Mucosa of stomach (tissue), 1 donor: ENCODE measurements around the gene FAM43A.

ENCODE experiments used
- H3K27me3 ChIP-seq: one replicate; pipeline ENCODE4 v1.7.0; 2013; ENCODE audit warnings: mild to moderate bottlenecking, low read length; ENCODE audit not compliant: control insufficient read depth, insufficient read depth
- H3K36me3 ChIP-seq: one replicate; pipeline ENCODE4 v1.7.0; 2013; ENCODE audit warnings: low read length; ENCODE audit not compliant: control insufficient read depth, insufficient read depth
- H3K4me1 ChIP-seq: one replicate; pipeline ENCODE4 v1.7.0; 2013; ENCODE audit warnings: mild to moderate bottlenecking, low read length; ENCODE audit not compliant: control insufficient read depth, insufficient read depth
- H3K4me3 ChIP-seq: one replicate; pipeline ENCODE4 v1.7.0; 2013; ENCODE audit warnings: low read length
- H3K9ac ChIP-seq: one replicate; pipeline ENCODE4 v1.7.0; 2013; ENCODE audit warnings: mild to moderate bottlenecking, low read length, moderate library complexity
- H3K9me3 ChIP-seq: one replicate; pipeline ENCODE4 v1.7.0; 2013; ENCODE audit warnings: mild to moderate bottlenecking, low read length, moderate library complexity; ENCODE audit not compliant: control insufficient read depth
- donor health status: Pancreatic carcinoma.

The FAM43A gene

DNA sequence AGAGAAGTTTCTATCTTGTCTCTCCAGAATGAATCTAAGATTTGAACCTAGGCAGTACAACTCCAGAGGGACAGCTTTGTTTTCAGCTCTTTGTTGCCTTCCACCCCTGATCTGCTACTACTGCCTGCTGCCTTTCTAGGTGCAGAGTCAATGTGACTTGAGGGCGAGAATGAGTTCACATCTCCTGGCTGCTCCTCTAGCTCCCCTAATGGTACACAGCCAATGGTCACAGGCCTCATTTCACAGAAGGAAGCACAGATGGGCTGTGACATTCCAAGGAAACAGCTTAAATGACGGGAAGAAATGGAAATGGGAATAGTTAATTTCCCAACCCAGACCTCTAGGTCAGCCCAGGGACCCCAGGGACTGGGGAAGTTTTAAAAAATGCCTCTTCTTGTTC is 32.4 kb downstream of the FAM43A start:
- Histone ChIP-seq H3K27me3 (no peaks in the 10 kb centered on the region), H3K36me3 (no peaks in the 10 kb centered on the region), H3K9me3 (no peaks in the 10 kb centered on the region), H3K9ac (no peak overlapping the region), H3K4me1 (peaks cover 12% of the 10 kb centered on the region), H3K4me3 (no peak overlapping the region)

DNA sequence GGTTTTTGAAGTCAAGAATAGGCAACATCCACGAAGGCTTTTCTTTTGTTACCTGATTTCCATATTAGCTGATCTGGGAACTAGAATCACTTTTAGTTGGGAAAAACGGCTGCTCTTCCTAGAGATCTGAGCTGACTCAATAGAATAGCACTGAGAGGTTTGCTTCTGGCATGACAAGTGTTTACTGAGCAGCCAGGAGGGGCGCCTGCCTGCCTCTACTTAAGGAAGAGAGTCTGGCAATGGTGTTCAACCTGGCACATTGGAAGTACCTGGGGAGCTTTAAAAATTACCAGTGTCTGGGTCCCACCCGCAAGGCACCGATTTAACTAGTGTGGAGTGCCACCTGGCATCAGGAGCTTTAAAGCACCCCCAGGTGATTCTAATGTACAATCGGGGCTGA is 34.4 kb downstream of the FAM43A start:
- Histone ChIP-seq H3K36me3 (no peaks in the 10 kb centered on the region), H3K9me3 (no peaks in the 10 kb centered on the region), H3K27me3 (no peaks in the 10 kb centered on the region), H3K4me3 (no peak overlapping the region), H3K4me1 (peaks cover 21% of the 10 kb centered on the region), H3K9ac (no peak overlapping the region)

DNA sequence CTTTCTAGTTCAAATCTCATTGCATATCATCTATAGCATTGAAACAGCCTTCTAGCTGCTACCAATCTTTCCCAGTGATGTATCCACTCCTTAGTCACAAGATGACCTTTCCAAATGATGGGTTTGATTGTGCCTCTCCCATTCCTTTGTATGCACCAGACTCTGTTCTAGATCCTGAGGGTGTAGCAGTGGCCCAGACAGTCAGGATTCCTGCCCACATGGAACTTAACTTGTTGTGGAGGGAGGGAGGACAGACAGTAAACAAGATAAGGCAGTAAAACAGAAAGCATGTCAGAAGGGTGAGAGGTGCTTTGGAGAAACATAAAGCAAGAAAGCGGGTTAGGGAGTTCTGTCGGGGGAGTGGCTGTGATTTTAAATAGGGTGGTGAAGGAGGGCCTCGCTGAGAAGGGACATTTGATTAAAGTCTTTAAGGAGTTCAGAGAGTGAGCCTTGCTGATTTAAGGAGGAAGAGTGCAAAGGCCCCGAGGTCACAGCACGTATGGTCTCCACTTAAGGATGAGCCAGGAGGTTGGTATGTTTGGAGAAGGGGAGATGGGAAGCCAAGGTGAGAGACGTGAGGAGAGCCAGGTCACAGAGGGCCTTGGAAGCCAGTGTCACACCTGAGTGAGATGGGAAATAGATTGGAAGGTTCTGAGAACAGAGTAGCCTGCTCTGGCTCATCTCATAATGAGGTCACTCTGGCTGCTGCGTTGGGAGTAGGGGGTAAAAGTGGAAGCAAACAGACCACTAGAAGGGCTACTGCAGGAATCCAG is 38.3 kb downstream of the FAM43A start:
- Histone ChIP-seq H3K4me1 (peaks cover 33% of the 10 kb centered on the region), H3K9me3 (no peaks in the 10 kb centered on the region), H3K27me3 (no peaks in the 10 kb centered on the region), H3K9ac (no peak overlapping the region), H3K4me3 (no peak overlapping the region), H3K36me3 (no peaks in the 10 kb centered on the region)

DNA sequence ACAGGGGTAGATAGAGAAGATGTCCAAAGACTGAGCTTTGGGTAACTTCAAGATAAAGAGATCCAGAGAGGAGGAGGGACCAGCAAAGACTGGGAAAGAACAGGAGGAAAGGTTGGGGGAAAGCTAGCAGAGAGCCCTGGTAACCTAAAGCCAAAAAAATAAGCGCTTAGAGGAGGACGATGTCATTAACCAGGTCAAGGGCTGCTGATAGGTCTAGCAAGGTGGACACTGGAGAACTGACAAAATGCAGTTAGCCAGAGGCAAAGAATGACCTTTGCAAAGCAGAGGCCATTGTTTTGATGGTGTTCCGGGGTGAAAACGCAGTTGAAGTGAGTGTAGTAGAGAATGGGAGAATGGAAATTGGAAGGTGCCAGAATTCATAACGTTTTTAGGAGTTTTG is 39.7 kb downstream of the FAM43A start:
- no peak overlapping the region for H3K4me3 ChIP-seq
- no peaks in the 10 kb centered on the region for H3K36me3 ChIP-seq
- no peaks in the 10 kb centered on the region for H3K27me3 ChIP-seq
- H3K9ac ChIP-seq, result no peak overlapping the region
- peaks cover 35% of the 10 kb centered on the region for H3K4me1 ChIP-seq
- no peaks in the 10 kb centered on the region for H3K9me3 ChIP-seq

DNA sequence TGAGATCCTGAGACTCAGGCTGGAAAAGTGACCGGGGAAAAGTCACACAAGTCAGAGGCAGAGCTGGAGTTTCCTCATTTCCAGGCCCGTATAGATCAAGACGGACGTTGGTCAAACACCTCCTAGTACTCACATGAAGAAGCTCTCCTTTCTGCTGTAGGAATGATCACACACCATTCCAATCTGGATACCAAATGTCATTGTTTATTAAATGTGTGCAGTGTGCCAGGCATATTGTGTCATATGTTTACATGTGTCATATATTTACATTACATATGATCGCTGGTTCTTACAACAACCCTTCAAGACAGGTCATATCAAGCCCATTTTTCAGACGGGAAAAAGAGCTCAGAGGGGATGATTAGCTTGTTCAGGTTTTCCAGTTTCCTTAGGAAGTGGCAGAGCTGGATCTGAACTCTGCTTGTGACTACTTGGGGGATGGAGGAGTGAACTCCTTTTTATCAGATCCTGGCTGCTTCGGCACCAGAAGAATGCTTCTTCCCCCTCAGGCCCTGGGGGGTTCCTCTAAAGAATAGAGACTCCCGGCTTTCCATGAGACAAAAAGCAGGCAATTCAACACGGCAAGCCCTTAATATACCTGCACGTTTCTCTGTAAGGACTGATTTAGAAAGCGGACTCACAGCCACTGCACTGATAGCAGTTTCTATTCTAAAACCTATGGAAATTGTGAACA is 41.9 kb downstream of the FAM43A start:
- H3K9ac ChIP-seq, result no peak overlapping the region
- H3K9me3 ChIP-seq, result no peaks in the 10 kb centered on the region
- no peaks in the 10 kb centered on the region for H3K27me3 ChIP-seq
- H3K4me3 ChIP-seq, result no peak overlapping the region
- peaks cover 31% of the 10 kb centered on the region for H3K4me1 ChIP-seq
- no peaks in the 10 kb centered on the region for H3K36me3 ChIP-seq

DNA sequence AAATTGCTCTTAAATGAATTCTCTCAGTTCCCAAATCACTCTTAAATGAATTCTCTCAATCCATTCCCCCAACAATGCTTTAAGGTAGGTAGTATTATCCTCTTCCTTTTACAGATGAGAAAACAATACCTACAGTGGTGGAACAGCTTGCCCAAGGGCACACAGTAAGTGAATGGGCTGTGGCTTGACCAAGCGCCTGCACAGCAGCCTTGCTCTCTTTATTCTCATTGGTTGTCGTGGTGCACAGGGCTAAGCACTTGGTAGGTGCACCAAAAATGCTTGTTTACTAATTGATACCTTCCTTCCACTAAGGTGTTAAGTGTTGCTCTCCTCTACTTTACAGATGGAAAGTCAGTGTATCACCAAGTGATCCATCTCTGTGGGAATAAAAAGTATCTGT is 43.3 kb downstream of the FAM43A start:
- peaks cover 23% of the 10 kb centered on the region for H3K4me1 ChIP-seq
- no peaks in the 10 kb centered on the region for H3K9me3 ChIP-seq
- H3K36me3 ChIP-seq, result no peaks in the 10 kb centered on the region
- no peak overlapping the region for H3K4me3 ChIP-seq
- H3K9ac ChIP-seq, result no peak overlapping the region
- no peaks in the 10 kb centered on the region for H3K27me3 ChIP-seq

DNA sequence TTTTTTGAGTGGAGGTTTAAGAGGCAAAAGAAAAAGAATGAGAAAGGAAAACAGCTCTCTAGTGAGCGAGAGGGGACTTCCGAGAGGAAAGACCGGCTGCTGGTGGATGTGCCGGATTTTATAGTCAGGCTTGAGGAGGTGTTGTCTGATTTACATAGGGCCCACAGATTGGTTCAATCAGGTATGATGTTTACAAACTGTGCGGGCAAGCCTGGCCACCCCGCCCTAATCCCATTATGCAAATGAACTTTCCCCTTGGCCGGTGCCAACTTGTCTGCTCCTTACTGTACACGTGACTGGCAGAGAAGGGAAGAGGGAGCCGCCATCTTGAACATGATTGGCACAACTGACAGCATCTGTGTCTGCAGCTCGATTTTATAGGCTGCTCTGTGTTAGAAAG is 44.7 kb downstream of the FAM43A start:
- H3K27me3 ChIP-seq, result no peaks in the 10 kb centered on the region
- H3K4me3 ChIP-seq, result no peak overlapping the region
- no peak overlapping the region for H3K9ac ChIP-seq
- H3K9me3 ChIP-seq, result no peaks in the 10 kb centered on the region
- peaks cover 18% of the 10 kb centered on the region for H3K4me1 ChIP-seq
- no peaks in the 10 kb centered on the region for H3K36me3 ChIP-seq

DNA sequence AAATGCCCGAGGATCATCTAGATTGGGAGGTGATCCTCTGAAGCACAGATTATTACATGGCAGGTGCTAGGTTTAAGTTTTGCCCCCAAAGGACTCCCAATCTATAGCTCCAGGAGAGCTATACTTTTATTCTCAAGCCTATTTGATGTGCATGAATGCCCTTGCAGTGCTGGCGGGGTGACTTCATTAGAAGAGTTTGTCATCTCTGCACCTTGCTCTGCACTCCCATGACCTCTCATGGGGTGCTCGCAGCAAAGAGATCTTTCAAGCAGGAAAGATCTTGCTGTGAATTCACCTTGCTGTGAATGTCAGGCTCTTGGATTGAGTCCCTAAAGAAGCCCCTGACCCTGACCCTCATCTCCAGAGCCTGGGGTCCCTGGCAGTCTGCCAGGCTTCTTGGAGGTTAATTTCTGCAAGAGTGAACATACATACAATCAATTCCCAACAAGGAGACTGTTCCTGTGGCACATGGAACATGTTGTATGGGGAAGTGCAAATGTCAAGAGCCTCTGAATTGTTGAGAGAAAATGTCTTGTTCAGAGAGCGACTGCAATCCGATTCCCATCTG is 45.9 kb downstream of the FAM43A start:
- H3K27me3 ChIP-seq, result no peaks in the 10 kb centered on the region
- H3K9ac ChIP-seq, result no peak overlapping the region
- no peaks in the 10 kb centered on the region for H3K36me3 ChIP-seq
- H3K4me1 ChIP-seq, result peaks cover 18% of the 10 kb centered on the region
- H3K4me3 ChIP-seq, result no peak overlapping the region
- H3K9me3 ChIP-seq, result no peaks in the 10 kb centered on the region

DNA sequence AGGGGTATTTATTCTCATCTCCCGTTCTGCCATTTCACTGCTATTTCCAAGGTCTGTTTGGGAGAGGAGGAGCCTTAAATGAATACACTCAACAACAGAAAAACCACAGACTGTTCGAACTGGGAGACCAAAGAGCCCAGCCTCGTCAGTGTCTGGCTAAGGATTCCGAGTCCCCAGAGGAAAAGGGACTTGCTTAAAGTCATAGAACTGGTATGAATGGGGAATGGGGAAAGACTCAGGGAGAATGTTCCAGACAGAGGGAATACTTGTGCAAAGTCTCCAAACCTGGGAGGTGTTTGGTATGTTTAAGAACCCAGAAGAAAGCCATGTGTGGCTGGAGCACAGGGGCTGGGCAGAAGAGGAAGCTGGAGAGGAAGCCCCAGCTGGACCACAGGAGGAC is 46.9 kb downstream of the FAM43A start:
- Histone ChIP-seq H3K9ac (no peak overlapping the region), H3K9me3 (no peaks in the 10 kb centered on the region), H3K4me3 (no peak overlapping the region), H3K4me1 (peaks cover 10% of the 10 kb centered on the region), H3K27me3 (no peaks in the 10 kb centered on the region), H3K36me3 (no peaks in the 10 kb centered on the region)

DNA sequence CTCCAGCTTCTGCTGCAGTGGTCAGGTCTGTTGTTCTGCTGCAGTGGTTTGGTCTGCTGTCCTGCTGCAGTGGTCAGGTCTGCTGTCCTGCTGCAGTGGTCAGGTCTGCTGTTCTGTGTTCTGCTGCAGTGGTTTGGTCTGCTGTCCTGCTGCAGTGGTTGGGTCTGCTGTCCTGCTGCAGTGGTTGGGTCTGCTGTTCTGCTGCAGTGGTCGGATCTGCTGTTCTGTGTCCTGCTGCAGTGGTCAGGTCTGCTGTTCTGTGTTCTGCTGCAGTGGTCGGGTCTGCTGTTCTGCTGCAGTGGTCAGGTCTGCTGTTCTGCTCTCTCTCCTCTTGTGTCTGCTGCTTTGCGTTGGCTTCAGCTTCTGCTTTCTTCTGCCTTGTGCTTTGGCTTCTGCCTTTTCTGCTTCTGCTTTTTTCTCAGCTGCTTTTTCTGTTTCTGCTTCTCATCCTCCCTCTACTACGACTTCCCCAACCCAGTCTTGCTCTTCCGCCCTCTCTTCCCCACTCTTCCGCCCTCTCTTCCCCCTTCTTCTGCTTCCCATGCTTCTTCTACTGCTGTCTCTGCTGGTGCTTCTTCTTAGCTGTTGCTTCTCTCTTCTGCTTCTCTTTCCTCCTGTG is 50.7 kb downstream of the FAM43A start:
- Histone ChIP-seq H3K9ac (no peak overlapping the region), H3K4me3 (no peak overlapping the region), H3K27me3 (no peaks in the 10 kb centered on the region), H3K36me3 (no peaks in the 10 kb centered on the region), H3K9me3 (no peaks in the 10 kb centered on the region), H3K4me1 (peaks cover 14% of the 10 kb centered on the region)

DNA sequence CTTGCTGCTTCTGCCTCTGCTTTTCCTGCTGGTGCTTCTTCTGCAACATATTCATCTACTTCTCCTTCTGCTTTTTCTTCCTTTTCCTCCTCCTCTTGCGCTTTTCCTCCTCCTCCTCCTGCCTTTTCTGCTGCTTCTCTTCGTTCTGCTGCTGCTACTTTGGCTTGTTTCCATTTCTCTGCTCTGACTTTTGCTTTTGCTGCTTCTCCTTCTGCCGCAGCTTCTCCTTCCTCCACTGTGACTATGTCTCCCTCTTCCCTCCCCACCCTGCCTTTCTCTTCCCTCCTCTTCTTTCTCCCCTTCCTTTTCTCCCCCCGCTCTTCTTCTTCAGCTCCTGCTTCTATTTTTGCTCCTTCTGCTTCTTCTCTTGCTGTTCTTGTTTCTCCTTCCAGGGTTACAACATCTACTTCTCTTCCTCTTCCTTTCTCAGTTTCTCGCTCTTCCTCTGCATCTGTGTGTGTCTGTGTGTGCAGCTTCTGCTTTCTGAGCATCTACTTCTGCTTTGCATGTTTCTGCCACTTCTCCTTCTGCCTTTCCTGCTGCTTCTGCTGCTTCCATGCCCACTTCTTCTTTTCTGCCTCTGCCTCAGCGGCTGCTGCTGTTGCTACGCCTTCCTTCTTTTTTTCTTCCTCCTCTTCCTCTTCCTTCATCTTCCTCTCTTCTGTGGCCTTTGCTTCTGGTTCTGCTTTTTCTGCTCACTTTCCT is 51.4 kb downstream of the FAM43A start:
- Histone ChIP-seq H3K27me3 (no peaks in the 10 kb centered on the region), H3K36me3 (no peaks in the 10 kb centered on the region), H3K9ac (no peak overlapping the region), H3K4me3 (no peak overlapping the region), H3K9me3 (no peaks in the 10 kb centered on the region), H3K4me1 (peaks cover 15% of the 10 kb centered on the region)
